ENCODE results near the gene MEGF8.

DNA sequence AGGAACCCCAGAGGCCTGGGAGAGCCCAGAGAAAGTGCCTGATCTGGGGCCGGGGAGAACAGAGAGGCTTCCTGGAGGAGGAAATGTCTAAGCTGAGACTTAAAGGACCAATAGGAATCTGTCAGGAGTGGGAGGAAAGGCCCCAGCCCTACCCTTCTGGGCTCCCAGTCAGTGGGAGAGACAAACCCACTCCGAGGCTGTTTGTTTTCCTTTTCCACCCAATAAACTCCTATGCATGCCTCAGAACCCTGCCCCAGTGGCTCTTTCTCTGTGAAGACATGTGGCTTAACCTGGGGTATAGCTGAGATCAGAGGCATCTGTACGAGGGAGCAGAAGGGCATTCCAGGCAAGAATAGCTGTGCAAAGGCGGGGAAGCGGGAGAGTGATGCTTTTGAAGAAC is 1.9 kb downstream of the MEGF8 start:
- TF ChIP-seq PPARA (CRISPR knock-in tag; IDR thresholded peaks at IDR 0.05; ENCODE audit: borderline replicate concordance) (no peak), TCF4 (CRISPR knock-in tag; IDR thresholded peaks at IDR 0.05; ENCODE audit: borderline replicate concordance) (no peak), ZNF70 (CRISPR knock-in tag; IDR thresholded peaks at IDR 0.05) (no peak), ZFP30 (CRISPR knock-in tag; IDR thresholded peaks at IDR 0.05) (no peak), GLIS3 (CRISPR knock-in tag; IDR thresholded peaks at IDR 0.05) (no peak)
- TF ChIP-seq, protein P1, sequence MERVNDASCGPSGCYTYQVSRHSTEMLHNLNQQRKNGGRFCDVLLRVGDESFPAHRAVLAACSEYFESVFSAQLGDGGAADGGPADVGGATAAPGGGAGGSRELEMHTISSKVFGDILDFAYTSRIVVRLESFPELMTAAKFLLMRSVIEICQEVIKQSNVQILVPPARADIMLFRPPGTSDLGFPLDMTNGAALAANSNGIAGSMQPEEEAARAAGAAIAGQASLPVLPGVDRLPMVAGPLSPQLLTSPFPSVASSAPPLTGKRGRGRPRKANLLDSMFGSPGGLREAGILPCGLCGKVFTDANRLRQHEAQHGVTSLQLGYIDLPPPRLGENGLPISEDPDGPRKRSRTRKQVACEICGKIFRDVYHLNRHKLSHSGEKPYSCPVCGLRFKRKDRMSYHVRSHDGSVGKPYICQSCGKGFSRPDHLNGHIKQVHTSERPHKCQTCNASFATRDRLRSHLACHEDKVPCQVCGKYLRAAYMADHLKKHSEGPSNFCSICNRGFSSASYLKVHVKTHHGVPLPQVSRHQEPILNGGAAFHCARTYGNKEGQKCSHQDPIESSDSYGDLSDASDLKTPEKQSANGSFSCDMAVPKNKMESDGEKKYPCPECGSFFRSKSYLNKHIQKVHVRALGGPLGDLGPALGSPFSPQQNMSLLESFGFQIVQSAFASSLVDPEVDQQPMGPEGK (CRISPR knock-in tag; IDR thresholded peaks at IDR 0.05; ENCODE audit: borderline replicate concordance), result no peak

All from SK-N-SH treated with all-trans-retinoic acid at 6 μM for 48 hours (cell line).